Stimulated activated CD4-positive, alpha-beta T cell treated with anti-CD3 and anti-CD28 coated beads, TNF-alpha, amount 100 ng/mL, for 1 hour (primary cell): ENCODE data around the gene TMEM179B.

Experiments used
- DNase-seq, 3 donors: peaks; one replicate each; pipeline ENCODE4 v3.0.0-alpha.2; 2020; ENCODE audit warnings: low read depth in 3 of 3, low spot score in 1 of 3

The TMEM179B gene

DNA sequence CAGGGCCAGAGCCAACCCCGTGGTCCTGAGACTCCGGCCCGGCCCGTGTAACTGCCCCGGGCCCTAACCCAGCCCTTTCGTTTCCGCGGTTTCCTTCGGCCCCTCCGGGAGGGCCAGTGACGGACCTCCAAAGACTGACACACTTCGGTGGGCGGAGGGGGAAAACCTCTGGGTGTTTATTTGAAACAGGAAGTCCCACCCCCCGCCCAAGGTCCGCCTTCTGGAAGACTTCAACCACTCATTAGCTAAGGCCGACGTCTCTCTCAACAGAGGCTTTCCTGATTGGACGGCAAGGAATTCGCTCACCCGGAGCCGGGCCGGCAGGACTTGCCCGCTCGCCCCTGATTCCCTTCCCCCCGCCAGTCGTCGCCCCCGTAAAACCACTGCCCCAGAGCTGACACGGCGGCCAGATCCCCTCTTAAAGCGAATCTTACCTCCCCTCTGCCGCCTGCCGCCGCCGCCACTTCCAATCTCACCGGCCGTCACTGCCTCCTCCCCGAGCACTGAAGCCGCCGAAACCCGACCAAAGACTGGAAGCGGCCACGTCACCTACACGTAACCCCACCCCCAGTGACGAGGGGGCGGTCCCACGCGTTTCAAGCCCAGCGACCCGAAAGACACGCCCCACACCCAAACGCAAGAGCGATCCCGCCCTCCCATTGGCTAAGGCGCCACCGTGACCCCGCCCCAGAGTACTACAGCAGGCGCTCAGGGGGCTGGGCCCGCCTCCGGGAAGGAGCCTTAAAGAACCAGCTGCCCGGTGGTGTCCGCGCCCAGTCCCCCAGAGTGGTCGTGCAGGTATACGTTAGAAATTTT is 44.5 kb downstream of the TMEM179B start, which contains the start of gene STX5:
STX5 (minus strand) TSS at position 532 of the 816 bp plus-strand sequence. CDS start 808 bp downstream, outside the sequence.
- peak; percentile 98 to 99 (median 99) for DNase-seq

GRCh38 chr11:62832336-62833234 is 45.4 kb downstream of the TMEM179B start, which contains the start of gene TEX54:
Gene TEX54 (minus strand): TSS chr11:62832841.
- no peak for DNase-seq

- no peak for DNase-seq
Observed at GRCh38 chr11:62835336-62835735, 48.1 kb downstream of the TMEM179B start.

- peak; percentile 74 to 80 (median 77) for DNase-seq
Observed at GRCh38 chr11:62839050-62839945, 52.1 kb downstream of the TMEM179B start, which contains the start of gene WDR74. Gene WDR74 (minus strand): TSS chr11:62839590. CDS start chr11:62839570, 20 bp downstream.
